GM21390 (cell line): ENCODE data around the gene GM2A.
A peak's percentile ranks its signal among the peaks of the same experiment; 100 is the strongest.
"Not testable (repeated sequence)": the region's sequence is repeated elsewhere in the genome, so short reads cannot be mapped to it uniquely, and the experiment has no call there.

Experiments used
- ATAC-seq: cut with Tn5 transposase; IDR thresholded peaks from one replicate; pipeline ENCODE4 v1.9.1; 2021; ENCODE audit not compliant: unreplicated experiment

Gene GM2A

GRCh38 chr5:151284392-151284967 lies 31.5 kb downstream of the GM2A start:
- no peak for ATAC-seq

- ATAC-seq = no peak
Observed at GRCh38 chr5:151285683-151286082, 32.7 kb downstream of the GM2A start.

- no peak for ATAC-seq
Observed at GRCh38 chr5:151286246-151286645, 33.3 kb downstream of the GM2A start.

- ATAC-seq = peak; percentile 64
Observed at GRCh38 chr5:151288180-151288579, 35.2 kb downstream of the GM2A start.

- no peak for ATAC-seq
Observed at GRCh38 chr5:151293624-151294023, 40.6 kb downstream of the GM2A start.

GRCh38 chr5:151295138-151295537 lies 42.2 kb downstream of the GM2A start:
- no peak for ATAC-seq

- no peak for ATAC-seq
Observed at GRCh38 chr5:151295791-151296477, 42.9 kb downstream of the GM2A start.

GRCh38 chr5:151296478-151296830 lies 43.5 kb downstream of the GM2A start:
- ATAC-seq = no peak

GRCh38 chr5:151296974-151297373 lies 44.0 kb downstream of the GM2A start:
- ATAC-seq = no peak

GRCh38 chr5:151298063-151298855 lies 45.3 kb downstream of the GM2A start:
- no peak for ATAC-seq

- no peak for ATAC-seq
Observed at GRCh38 chr5:151303666-151304065, 50.7 kb downstream of the GM2A start, which contains the start of gene SLC36A3. SLC36A3 (minus strand) TSS chr5:151303766; CDS start chr5:151303354, 412 bp downstream.

- not testable (repeated sequence) for ATAC-seq
Observed at GRCh38 chr5:151309266-151309665, 56.3 kb downstream of the GM2A start.

GRCh38 chr5:151309821-151310220 lies 56.8 kb downstream of the GM2A start:
- ATAC-seq = not testable (repeated sequence)

- no peak for ATAC-seq
Observed at GRCh38 chr5:151310932-151311331, 57.9 kb downstream of the GM2A start.

GRCh38 chr5:151312756-151313324 lies 59.9 kb downstream of the GM2A start:
- ATAC-seq = no peak

GRCh38 chr5:151313357-151313756 lies 60.4 kb downstream of the GM2A start:
- no peak for ATAC-seq

- peak; percentile 83 for ATAC-seq
Observed at GRCh38 chr5:151315998-151316597, 63.1 kb downstream of the GM2A start.

- no peak for ATAC-seq
Observed at GRCh38 chr5:151317871-151318270, 64.9 kb downstream of the GM2A start.

GRCh38 chr5:151318850-151319732 lies 66.1 kb downstream of the GM2A start:
- ATAC-seq = peak; percentile 63
